HUES48 (cell line): ENCODE data around the gene ZNRF1.

Source experiments
- H3K27ac ChIP-seq: one replicate; pipeline ENCODE4 v1.7.0; 2013; ENCODE audit warnings: low read depth, low read length, inconsistent platforms
- H3K27me3 ChIP-seq: 2 replicates; pipeline ENCODE4 v1.6.1; 2013; ENCODE audit warnings: mild to moderate bottlenecking, low read length; ENCODE audit not compliant: control insufficient read depth, insufficient read depth
- H3K36me3 ChIP-seq: 2 replicates; pipeline ENCODE4 v1.6.1; 2013; ENCODE audit warnings: low read length; ENCODE audit not compliant: control insufficient read depth, insufficient read depth
- H3K4me1 ChIP-seq: 2 replicates; pipeline ENCODE4 v1.6.1; 2013; ENCODE audit warnings: mild to moderate bottlenecking, low read length; ENCODE audit not compliant: control insufficient read depth, insufficient read depth
- H3K4me3 ChIP-seq: 2 replicates; pipeline ENCODE4 v1.5.1; 2013; ENCODE audit warnings: mild to moderate bottlenecking, low read depth, low read length
- H3K9ac ChIP-seq: 2 replicates; pipeline ENCODE4 v1.6.1; 2013; ENCODE audit warnings: mild to moderate bottlenecking, low read depth, low read length, moderate library complexity
- H3K9me3 ChIP-seq: 2 replicates; pipeline ENCODE4 v1.6.1; 2013; ENCODE audit warnings: low read length; ENCODE audit not compliant: control insufficient read depth, insufficient read depth

ZNRF1 gene

DNA sequence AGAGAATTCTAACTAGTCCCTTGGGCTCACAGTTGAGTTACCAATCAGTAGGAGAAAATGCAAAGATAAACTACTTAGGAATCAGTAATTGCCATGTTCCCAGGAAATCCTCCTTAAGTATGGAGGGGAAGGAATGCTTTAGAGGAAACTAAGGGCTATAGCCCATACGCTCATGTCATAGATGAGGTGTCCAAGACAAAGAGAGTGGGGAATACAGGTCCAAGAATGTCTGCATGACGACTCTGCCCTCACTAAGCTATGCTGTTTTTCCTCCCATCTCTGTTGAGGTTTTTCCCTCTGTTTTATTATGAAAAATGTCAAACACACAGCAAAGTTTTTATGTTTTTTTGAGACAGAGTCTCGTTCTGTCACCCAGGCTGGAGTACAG, 101.8 kb downstream of the ZNRF1 start:
- peaks cover 34% of the 10 kb centered on the region for H3K4me1 ChIP-seq
- H3K9ac ChIP-seq, result no peak overlapping the region
- no peak overlapping the region for H3K27ac ChIP-seq
- peaks cover 5% of the 10 kb centered on the region; the same call in 1 of the 2 replicates for H3K36me3 ChIP-seq
- H3K9me3 ChIP-seq, result no peaks in the 10 kb centered on the region
- H3K27me3 ChIP-seq, result no peaks in the 10 kb centered on the region
- no peak overlapping the region for H3K4me3 ChIP-seq

DNA sequence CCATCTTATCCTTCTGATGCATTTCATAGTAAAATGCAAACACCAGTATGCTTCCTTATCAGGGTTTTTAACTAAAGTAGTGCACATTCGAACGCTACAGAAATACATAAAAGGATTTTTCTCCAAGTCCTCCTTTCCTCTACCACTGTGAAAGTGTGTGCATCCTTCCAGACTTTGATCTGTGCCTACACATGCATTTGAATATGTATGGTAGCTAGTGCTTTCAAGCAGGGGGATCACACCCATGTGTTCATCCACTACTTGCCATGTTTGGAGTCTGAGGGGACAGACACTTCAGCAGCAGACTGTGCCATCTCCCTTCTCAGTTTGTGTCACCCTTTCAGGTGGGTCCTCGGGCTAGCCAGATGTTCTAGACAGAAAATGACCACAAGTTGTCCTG, 102.8 kb downstream of the ZNRF1 start:
- Histone ChIP-seq H3K9ac (no peak overlapping the region), H3K9me3 (no peaks in the 10 kb centered on the region), H3K4me3 (no peak overlapping the region), H3K27ac (no peak overlapping the region), H3K4me1 (peaks cover 28% of the 10 kb centered on the region), H3K27me3 (no peaks in the 10 kb centered on the region), H3K36me3 (peaks cover 7% of the 10 kb centered on the region; the same call in 1 of the 2 replicates)

- H3K27ac ChIP-seq, result no peak overlapping the region
- peaks cover 24% of the 10 kb centered on the region; the same call in 1 of the 2 replicates for H3K4me1 ChIP-seq
- H3K9ac ChIP-seq, result no peak overlapping the region
- H3K9me3 ChIP-seq, result no peaks in the 10 kb centered on the region
- no peaks in the 10 kb centered on the region for H3K27me3 ChIP-seq
- H3K4me3 ChIP-seq, result no peak overlapping the region
- H3K36me3 ChIP-seq, result peaks cover 7% of the 10 kb centered on the region; the same call in 1 of the 2 replicates
These were observed 103.8 kb downstream of the ZNRF1 start for GRCh38 chr16:75102595-75102994.

DNA sequence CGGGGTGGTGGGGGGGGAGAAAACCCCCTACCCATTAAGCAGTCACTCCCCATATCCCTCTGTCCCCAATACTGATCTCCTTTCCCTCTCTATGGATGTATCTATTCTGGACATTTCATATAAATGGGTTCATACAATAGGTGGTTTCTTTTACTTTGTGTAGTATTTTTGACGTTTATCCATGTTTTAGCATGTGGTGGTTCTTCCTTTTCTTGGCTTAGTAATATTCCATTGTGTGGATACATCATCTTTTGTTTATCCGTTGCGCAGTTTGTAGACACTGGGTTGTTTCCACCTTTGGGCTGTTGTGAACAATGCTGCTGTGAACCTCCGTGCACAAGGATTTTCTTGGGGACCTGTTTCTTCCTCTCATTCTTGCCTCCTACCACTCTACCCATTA, 105.2 kb downstream of the ZNRF1 start:
- no peak overlapping the region for H3K4me3 ChIP-seq
- H3K4me1 ChIP-seq, result peaks cover 17% of the 10 kb centered on the region
- peaks cover 7% of the 10 kb centered on the region; the same call in 1 of the 2 replicates for H3K36me3 ChIP-seq
- H3K9ac ChIP-seq, result no peak overlapping the region
- H3K9me3 ChIP-seq, result no peaks in the 10 kb centered on the region
- H3K27ac ChIP-seq, result no peak overlapping the region
- H3K27me3 ChIP-seq, result no peaks in the 10 kb centered on the region

GRCh38 chr16:75104836-75105235, 106.0 kb downstream of the ZNRF1 start:
- peaks cover 22% of the 10 kb centered on the region for H3K4me1 ChIP-seq
- no peak overlapping the region for H3K9ac ChIP-seq
- no peak overlapping the region for H3K4me3 ChIP-seq
- H3K27me3 ChIP-seq, result no peaks in the 10 kb centered on the region
- H3K27ac ChIP-seq, result no peak overlapping the region
- H3K36me3 ChIP-seq, result peaks cover 7% of the 10 kb centered on the region; the same call in 1 of the 2 replicates
- H3K9me3 ChIP-seq, result no peaks in the 10 kb centered on the region

DNA sequence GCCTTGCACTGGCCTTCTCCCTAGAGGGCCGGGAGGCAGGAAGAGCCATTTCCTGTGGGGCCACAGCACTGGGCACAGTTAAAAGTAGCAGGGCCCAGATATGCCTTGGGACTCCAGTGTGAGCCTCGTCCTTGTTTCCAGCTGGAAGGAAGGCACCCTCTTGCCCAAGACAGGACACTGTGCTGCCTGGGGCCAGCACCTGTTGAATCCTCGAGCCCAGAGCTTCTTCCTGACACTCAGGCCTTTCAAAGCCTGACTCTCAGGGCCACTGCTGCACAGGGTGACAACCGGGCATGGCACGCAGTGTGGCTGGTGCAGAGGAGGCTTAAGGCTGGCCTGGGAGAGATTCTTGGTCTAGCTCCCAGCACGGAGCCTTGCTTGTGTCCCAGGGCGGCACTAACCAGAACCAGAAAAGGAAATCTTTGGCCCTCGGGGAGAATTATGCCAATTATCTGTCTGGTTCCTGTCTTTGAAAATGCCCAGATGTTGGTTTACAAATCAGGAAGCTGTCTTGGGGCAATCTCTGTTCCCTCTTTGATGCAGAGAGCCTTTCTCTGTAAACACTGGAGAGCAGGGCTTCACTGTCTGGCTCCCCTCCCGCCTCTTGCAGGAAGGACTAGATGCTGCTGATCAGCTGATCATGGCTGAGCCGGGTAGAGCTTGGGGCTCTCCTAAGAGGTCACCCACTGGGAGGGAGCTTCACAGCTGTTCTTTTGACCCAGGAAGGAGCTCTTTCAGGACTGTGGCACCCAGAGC, 106.7 kb downstream of the ZNRF1 start:
- no peak overlapping the region for H3K27ac ChIP-seq
- H3K36me3 ChIP-seq, result peaks cover 7% of the 10 kb centered on the region; the same call in 1 of the 2 replicates
- no peaks in the 10 kb centered on the region for H3K27me3 ChIP-seq
- H3K4me1 ChIP-seq, result peaks cover 21% of the 10 kb centered on the region
- no peak overlapping the region for H3K4me3 ChIP-seq
- H3K9me3 ChIP-seq, result no peaks in the 10 kb centered on the region
- H3K9ac ChIP-seq, result no peak overlapping the region

- H3K9ac ChIP-seq, result no peak overlapping the region
These were observed 107.8 kb downstream of the ZNRF1 start for GRCh38 chr16:75106351-75107274.

DNA sequence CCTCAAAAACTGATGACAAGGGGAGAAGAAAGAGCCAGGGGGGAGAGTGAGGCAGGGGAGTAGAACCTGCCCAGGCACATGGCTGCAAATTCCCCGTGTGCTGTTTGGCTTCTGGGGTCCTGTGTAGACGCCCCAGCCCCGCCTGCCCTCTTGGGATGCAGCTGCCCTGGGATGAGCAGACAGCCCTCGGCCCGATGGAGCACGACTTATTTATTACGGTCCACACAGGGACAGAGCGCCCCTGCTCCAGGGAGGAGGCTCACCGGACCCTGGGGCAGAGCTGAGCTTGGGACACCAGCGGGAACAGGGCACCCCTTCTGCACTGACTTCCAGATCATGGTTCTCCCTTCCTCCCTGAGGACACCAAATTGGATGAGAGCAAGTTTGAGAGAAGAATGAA, 108.7 kb downstream of the ZNRF1 start:
- Histone ChIP-seq H3K9ac (no peak overlapping the region), H3K27me3 (no peaks in the 10 kb centered on the region), H3K36me3 (peaks cover 7% of the 10 kb centered on the region; the same call in 1 of the 2 replicates), H3K27ac (no peak overlapping the region), H3K9me3 (no peaks in the 10 kb centered on the region), H3K4me1 (peaks cover 34% of the 10 kb centered on the region), H3K4me3 (no peak overlapping the region)

More at GRCh38 chr16:75106351-75107274, 107.8 kb downstream of the ZNRF1 start:
- Histone ChIP-seq H3K27ac (no peak overlapping the region), H3K4me1 (peaks cover 30% of the 10 kb centered on the region), H3K4me3 (no peak overlapping the region), H3K9me3 (no peaks in the 10 kb centered on the region), H3K27me3 (no peaks in the 10 kb centered on the region), H3K36me3 (peaks cover 7% of the 10 kb centered on the region; the same call in 1 of the 2 replicates)

DNA sequence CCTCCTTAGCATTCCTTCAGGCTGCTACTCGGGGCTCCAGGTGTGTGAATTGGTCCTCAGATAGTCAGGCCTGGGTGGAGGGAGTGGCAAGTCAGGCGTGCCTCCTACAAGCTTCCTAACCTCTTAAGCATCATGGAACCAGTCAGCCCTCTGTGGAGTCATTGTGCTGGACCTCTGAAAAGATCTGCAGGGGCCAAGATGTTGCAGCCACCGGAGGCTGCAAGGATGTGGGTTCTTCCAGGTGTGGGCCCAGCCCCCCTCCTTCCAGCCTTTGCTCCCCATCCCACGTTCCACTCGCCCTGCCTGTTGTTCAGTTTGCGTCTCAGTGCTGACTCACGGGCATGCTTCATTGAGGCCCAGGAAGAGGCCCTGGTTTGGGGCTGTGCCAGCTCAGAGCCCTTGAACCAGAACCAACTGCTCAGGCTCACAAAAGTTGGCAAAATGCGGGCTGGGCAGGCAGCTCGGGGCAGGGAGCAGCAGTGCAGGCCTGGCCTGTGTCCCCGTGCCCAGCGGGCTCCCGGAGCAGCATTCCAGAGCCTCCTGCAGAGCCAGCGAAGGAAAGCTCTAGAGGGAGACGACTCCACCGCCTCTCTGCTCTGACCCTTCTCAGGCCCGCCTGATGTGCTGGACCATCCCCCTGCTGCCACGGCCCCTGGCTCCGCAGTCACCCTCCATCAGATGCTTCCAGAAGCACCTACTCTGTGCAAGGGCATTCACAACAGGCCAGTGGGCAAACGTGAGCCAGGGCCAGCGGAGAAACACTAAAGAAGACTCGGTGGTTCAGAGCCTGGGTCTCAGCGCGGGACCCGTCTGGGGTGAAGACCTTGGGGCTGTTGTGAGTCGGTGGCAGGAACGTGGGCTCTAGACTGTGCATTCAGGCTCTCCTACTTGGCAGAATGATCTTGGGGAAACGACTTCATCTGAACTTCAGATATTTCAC, 110.2 kb downstream of the ZNRF1 start:
- H3K9me3 ChIP-seq, result no peaks in the 10 kb centered on the region
- H3K27ac ChIP-seq, result no peak overlapping the region
- peaks cover 42% of the 10 kb centered on the region for H3K4me1 ChIP-seq
- no peak overlapping the region for H3K4me3 ChIP-seq
- no peak overlapping the region for H3K9ac ChIP-seq
- H3K27me3 ChIP-seq, result no peaks in the 10 kb centered on the region
- H3K36me3 ChIP-seq, result 0 out of 2 replicates have a peak, but pooled peaks cover 7% of the 10 kb centered on the region

DNA sequence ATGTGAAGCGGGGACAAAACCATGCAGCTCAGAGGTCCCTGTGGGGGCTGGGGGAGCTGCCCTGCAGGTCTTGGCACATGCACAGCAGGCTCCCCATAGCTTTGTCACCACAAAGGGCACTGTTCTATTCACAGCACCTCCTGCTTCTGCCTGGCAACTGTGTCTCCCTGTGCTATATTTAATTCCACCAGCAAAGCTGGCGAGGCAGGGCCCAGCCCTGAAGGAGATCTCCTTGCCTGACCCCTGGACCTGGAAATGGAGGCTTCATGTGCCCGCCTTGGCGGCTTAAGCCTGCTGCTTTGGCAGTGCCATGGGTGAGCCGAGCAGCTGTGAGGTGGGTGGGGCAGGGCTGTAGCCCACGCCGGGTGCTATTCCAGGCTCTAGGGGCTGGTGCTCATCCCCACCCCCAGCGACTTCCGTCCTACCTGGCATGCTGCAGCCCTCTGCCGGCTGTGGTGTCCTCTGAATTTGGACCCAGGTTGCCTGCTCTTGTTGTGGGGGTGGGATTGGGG, 111.0 kb downstream of the ZNRF1 start:
- H3K4me1 ChIP-seq, result peaks cover 42% of the 10 kb centered on the region

More for the DNA sequence above, 111.0 kb downstream of the ZNRF1 start:
- Histone ChIP-seq H3K9me3 (no peaks in the 10 kb centered on the region), H3K4me3 (no peak overlapping the region), H3K27ac (no peak overlapping the region), H3K27me3 (no peaks in the 10 kb centered on the region), H3K9ac (no peak overlapping the region), H3K36me3 (0 out of 2 replicates have a peak, but pooled peaks cover 4% of the 10 kb centered on the region)
